Stimulated activated CD8-positive, alpha-beta memory T cell treated with anti-CD3 and anti-CD28 coated beads, Interleukin-12 subunit alpha, Interleukin-12 subunit beta, amount 100 ng/mL, for 24 hours (primary cell): Measurements from ENCODE around the gene METTL27.
"Not testable (repeated sequence)": the region's sequence is repeated elsewhere in the genome, so short reads cannot be mapped to it uniquely, and the experiment has no call there.

ENCODE experiments used
- DNase-seq: peaks from one replicate; pipeline ENCODE4 v3.0.0-alpha.2; 2020; ENCODE audit errors: extremely low read depth

The METTL27 gene

GRCh38 chr7:73820013-73820412 lies 22.3 kb downstream of the METTL27 start:
- DNase-seq = no peak

GRCh38 chr7:73817121-73817520 lies 25.2 kb downstream of the METTL27 start:
- no peak for DNase-seq

GRCh38 chr7:73815436-73815835 lies 26.9 kb downstream of the METTL27 start:
- DNase-seq = no peak

- no peak for DNase-seq
Observed at GRCh38 chr7:73812996-73813395, 29.3 kb downstream of the METTL27 start.

- DNase-seq = peak; percentile 17
Observed at GRCh38 chr7:73811760-73812168, 30.6 kb downstream of the METTL27 start.

- DNase-seq = no peak
Observed at GRCh38 chr7:73810998-73811360, 31.3 kb downstream of the METTL27 start.

GRCh38 chr7:73809467-73809951 lies 32.8 kb downstream of the METTL27 start:
- no peak for DNase-seq

- DNase-seq = no peak
Observed at GRCh38 chr7:73802459-73802858, 39.9 kb downstream of the METTL27 start.

- no peak for DNase-seq
Observed at GRCh38 chr7:73801577-73801976, 40.7 kb downstream of the METTL27 start.

- no peak for DNase-seq
Observed at GRCh38 chr7:73799282-73800141, 42.8 kb downstream of the METTL27 start.

- DNase-seq = not testable (repeated sequence)
Observed at GRCh38 chr7:73797176-73797575, 45.1 kb downstream of the METTL27 start.

GRCh38 chr7:73796656-73797055 lies 45.7 kb downstream of the METTL27 start:
- not testable (repeated sequence) for DNase-seq

- not testable (repeated sequence) for DNase-seq
Observed at GRCh38 chr7:73795188-73795587, 47.1 kb downstream of the METTL27 start.

GRCh38 chr7:73791170-73791690 lies 51.1 kb downstream of the METTL27 start:
- not testable (repeated sequence) for DNase-seq

GRCh38 chr7:73789051-73789450 lies 53.3 kb downstream of the METTL27 start:
- no peak for DNase-seq

GRCh38 chr7:73787786-73788048 lies 54.6 kb downstream of the METTL27 start:
- not testable (repeated sequence) for DNase-seq

- no peak for DNase-seq
Observed at GRCh38 chr7:73786588-73786987, 55.7 kb downstream of the METTL27 start.
